IMR-90 (cell line): ENCODE data around the gene SPRED2. TPM values are rescaled to one million over a fixed set of nuclear protein-coding genes. Genes with fewer than 3 reads are reported as not detected.

Experiments
- ATAC-seq: fragments of 200-7000 bp; cut with Tn5 transposase; 2 replicates; pipeline ENCODE4 v1.9.1; 2020; ENCODE audit warnings: low read depth, mild to moderate bottlenecking, moderate library complexity
- BruUV-seq: library from RNA; stranded (reverse); fragments of 400-500 nt; replicated peaks from 2 replicates; lab custom pipeline; 2021; lab: Mats Ljungman, UMichigan
- CTCF ChIA-PET: fragments of 300-600 bp; formaldehyde crosslinking; extraction: SDS; loops from one replicate; lab custom pipeline; 2021; ENCODE audit warnings: antibody characterized with exemption; lab: Yijun Ruan, JAX
- POLR2A ChIA-PET: fragments of 300-600 bp; sonication (Branson Sonifier 250); formaldehyde crosslinking; loops from one replicate; lab custom pipeline; 2022; ENCODE audit warnings: antibody characterized with exemption; ENCODE audit not compliant: unreplicated experiment; lab: Charles Lee
- DNase-seq: peaks from one replicate; pipeline ENCODE4 v3.0.0; 2013
- H2AFZ ChIP-seq: replicated peaks from 2 replicates; pipeline ENCODE3; 2013; ENCODE audit warnings: low read length, mild to moderate bottlenecking; ENCODE audit not compliant: poor library complexity
- H2AK5ac ChIP-seq: 2 replicates; pipeline ENCODE4 v1.6.1; 2013; ENCODE audit warnings: low read depth, low read length, inconsistent platforms
- H2AK9ac ChIP-seq: replicated peaks from 2 replicates; pipeline ENCODE3; 2013; ENCODE audit warnings: mild to moderate bottlenecking, low read depth, low read length, moderate library complexity; ENCODE audit not compliant: poor library complexity
- H2BK120ac ChIP-seq: 2 replicates; pipeline ENCODE4 v1.6.1; 2013; ENCODE audit warnings: low read depth, low read length, inconsistent platforms
- H2BK15ac ChIP-seq: 3 replicates; pipeline ENCODE4 v1.6.1; 2013; ENCODE audit warnings: low read depth, low read length, inconsistent platforms
- H2BK20ac ChIP-seq: 2 replicates; pipeline ENCODE4 v1.6.1; 2013; ENCODE audit warnings: low read depth, mild to moderate bottlenecking, inconsistent platforms, low read length, moderate library complexity
- H2BK5ac ChIP-seq: 2 replicates; pipeline ENCODE4 v1.6.1; 2013; ENCODE audit warnings: mild to moderate bottlenecking, low read depth, low read length, inconsistent platforms; ENCODE audit not compliant: poor library complexity, severe bottlenecking
- H3K14ac ChIP-seq: replicated peaks from 2 replicates; pipeline ENCODE4 v1.6.1; 2013; ENCODE audit warnings: low read depth, low read length, inconsistent platforms
- H3K18ac ChIP-seq: 2 replicates; pipeline ENCODE4 v1.6.1; 2013; ENCODE audit warnings: low read depth, low read length, control low read depth
- H3K23ac ChIP-seq: 2 replicates; pipeline ENCODE4 v1.6.1; 2013; ENCODE audit warnings: low read depth, low read length, inconsistent platforms
- H3K27ac ChIP-seq: 2 replicates; pipeline ENCODE4 v1.5.1; 2013; ENCODE audit warnings: mild to moderate bottlenecking, control low read depth, low read length; ENCODE audit not compliant: insufficient read depth
- H3K27me3 ChIP-seq: 2 replicates; pipeline ENCODE4 v1.6.1; 2013; ENCODE audit warnings: low read length; ENCODE audit not compliant: control insufficient read depth, insufficient read depth
- H3K36me3 ChIP-seq: 2 replicates; pipeline ENCODE4 v1.6.1; 2013; ENCODE audit warnings: low read length, mixed read lengths; ENCODE audit not compliant: control insufficient read depth, insufficient read depth
- H3K4ac ChIP-seq: 2 replicates; pipeline ENCODE4 v1.6.1; 2013; ENCODE audit warnings: low read depth, low read length, inconsistent platforms
- H3K4me1 ChIP-seq: 2 replicates; pipeline ENCODE4 v1.6.1; 2013; ENCODE audit warnings: low read length, mixed read lengths; ENCODE audit not compliant: control insufficient read depth, insufficient read depth
- H3K4me2 ChIP-seq: 2 replicates; pipeline ENCODE4 v1.6.1; 2013; ENCODE audit warnings: low read depth, mild to moderate bottlenecking, control low read depth, low read length, moderate library complexity
- H3K4me3 ChIP-seq: 2 replicates; pipeline ENCODE4 v1.5.1; 2013; ENCODE audit warnings: low read depth, mild to moderate bottlenecking, control low read depth, low read length, moderate library complexity; ENCODE audit not compliant: insufficient read depth
- H3K56ac ChIP-seq: 2 replicates; pipeline ENCODE4 v1.6.1; 2013; ENCODE audit warnings: low read length, inconsistent platforms; ENCODE audit not compliant: insufficient read depth; ENCODE audit errors: extremely low read depth
- H3K79me1 ChIP-seq, 2 experiments: 2 replicates each; pipeline ENCODE4 v1.6.1; 2013; ENCODE audit warnings: low read length in 2 of 2, inconsistent platforms in 1 of 2, low read depth in 1 of 2
- H3K9ac ChIP-seq: 2 replicates; pipeline ENCODE4 v1.6.1; 2013; ENCODE audit warnings: low read depth, low read length, control low read depth
- H3K9me1 ChIP-seq: 2 replicates; pipeline ENCODE4 v1.6.1; 2013; ENCODE audit warnings: low read length, inconsistent platforms; ENCODE audit not compliant: insufficient read depth
- H3K9me3 ChIP-seq: 2 replicates; pipeline ENCODE4 v1.6.1; 2013; ENCODE audit warnings: low read length; ENCODE audit not compliant: control insufficient read depth, insufficient read depth
- H4K20me1 ChIP-seq: 2 replicates; pipeline ENCODE4 v1.6.1; 2013; ENCODE audit warnings: low read length, inconsistent platforms; ENCODE audit not compliant: insufficient read depth
- H4K5ac ChIP-seq: 2 replicates; pipeline ENCODE4 v1.6.1; 2013; ENCODE audit warnings: mild to moderate bottlenecking, low read depth, low read length, control low read depth
- H4K8ac ChIP-seq, 2 experiments: 2 replicates each; pipeline ENCODE4 v1.6.1; 2013; ENCODE audit warnings: low read depth in 2 of 2, low read length in 2 of 2, control low read depth in 1 of 2, inconsistent platforms in 1 of 2
- H4K91ac ChIP-seq: 2 replicates; pipeline ENCODE4 v1.6.1; 2013; ENCODE audit warnings: low read depth, low read length, inconsistent platforms; ENCODE audit not compliant: insufficient read depth
- BHLHE40 ChIP-seq: fragments of 150-350 bp; IDR thresholded peaks from 2 replicates; pipeline ENCODE4 v1.6.1; 2016; ENCODE audit warnings: mild to moderate bottlenecking, low read depth, low read length
- CTCF ChIP-seq: conservative IDR thresholded peaks from 2 replicates; pipeline ENCODE4 v1.5.1; 2012; ENCODE audit warnings: mild to moderate bottlenecking, low read depth, low read length, improper control_type of control experiment
- ELK1 ChIP-seq: fragments of 150-350 bp; IDR thresholded peaks from 2 replicates; pipeline ENCODE4 v1.6.1; 2016; ENCODE audit warnings: low read depth, mild to moderate bottlenecking, low read length, moderate library complexity, borderline replicate concordance
- MAZ ChIP-seq: IDR thresholded peaks from 2 replicates; pipeline ENCODE4 v1.6.1; 2012; ENCODE audit warnings: low read depth, mild to moderate bottlenecking, low read length, improper control_type of control experiment, moderate library complexity, borderline replicate concordance
- NFE2L2 ChIP-seq: fragments of 150-350 bp; IDR thresholded peaks from 2 replicates; pipeline ENCODE4 v1.6.1; 2016; ENCODE audit warnings: low read depth, mild to moderate bottlenecking, low read length
- RFX5 ChIP-seq: IDR thresholded peaks from 2 replicates; pipeline ENCODE4 v1.8.0; 2012; ENCODE audit warnings: low read depth, mild to moderate bottlenecking, low read length, moderate library complexity
- WGBS, 2 experiments: methylation state at CpG; one replicate each; pipeline versions ENCODE4 v1.1.5 to v1.1.7; 2013; ENCODE audit warnings: missing lambda C conversion rate in 2 of 2; ENCODE audit not compliant: insufficient read length in 1 of 2; ENCODE audit errors: extremely low coverage in 2 of 2; 5-methylcytosine and 5-hydroxymethylcytosine counted together
- dilution Hi-C: fragments of 300-500 bp; cut with HindIII; formaldehyde crosslinking; loops from one replicate; pipeline ENCODE4 v1.14.3; 2018; ENCODE audit warnings: low sequenced_read_pairs; ENCODE audit not compliant: unreplicated experiment
- in situ Hi-C: fragments of 300-500 bp; cut with MboI; formaldehyde crosslinking; loops from 3 replicates; pipeline ENCODE4 v1.14.3; 2019; ENCODE audit warnings: low sequenced_read_pairs, inconsistent platforms, mixed read lengths
- intact Hi-C: fragments of 100-400 bp; cut with micrococcal nuclease; formaldehyde crosslinking; loops from 2 replicates; pipeline ENCODE4 v1.10.0; 2022
- polyA plus RNA-seq, 3 experiments: library from polyadenylated mRNA; depleted of rRNA; stranded (reverse); fragments of >200 nt; gene quantifications; 2 replicates each; pipeline ENCODE4 v1.2.3, GENCODE V29; 2012; ENCODE audit warnings: low replicate concordance in 1 of 3
- total RNA-seq: library from RNA; depleted of rRNA; stranded (reverse); fragments of >200 nt; gene quantifications from 2 replicates; pipeline ENCODE4 v1.2.3, GENCODE V29; 2012

SPRED2 gene
- total and polyA plus RNA-seq, 2 of the 4 experiments (the other 2 are of a cell fraction), result 4.8 to 18.7 TPM

DNA sequence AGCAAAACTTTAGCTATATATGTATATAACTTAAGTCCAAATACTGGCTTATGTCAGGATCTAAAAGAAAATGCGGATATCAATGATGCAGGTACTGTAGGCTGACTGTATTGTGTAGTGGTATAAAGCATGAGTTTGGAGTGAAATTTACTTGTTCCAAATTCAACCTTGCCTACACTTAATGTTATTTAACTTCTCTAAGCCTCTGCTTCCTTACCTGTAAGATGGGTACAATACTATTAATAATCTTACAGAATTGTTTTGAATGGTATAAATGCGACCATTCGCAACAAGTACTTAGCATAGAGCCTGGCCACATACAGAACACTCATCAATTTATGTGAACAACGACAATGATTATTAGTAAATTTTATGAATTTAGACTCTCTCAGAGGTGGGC, 62.4 kb downstream of the SPRED2 start:
- no peak overlapping the region for H3K27ac ChIP-seq
- H2BK15ac ChIP-seq, result no peak overlapping the region
- in situ Hi-C loops, result no loop called here
- no peak overlapping the region for H2AK5ac ChIP-seq
- no peak overlapping the region for H3K56ac ChIP-seq
- H4K20me1 ChIP-seq, result peaks cover 37% of the 10 kb centered on the region; the same call in 1 of the 2 replicates
- no peak overlapping the region for H3K4me3 ChIP-seq
- H2AFZ ChIP-seq, result no peak overlapping the region
- H3K9ac ChIP-seq, result no peak overlapping the region
- peaks cover 9% of the 10 kb centered on the region for H3K9me1 ChIP-seq
- dilution Hi-C loops, result no loop called here
- H4K91ac ChIP-seq, result no peak overlapping the region
- no peak overlapping the region for H3K4me2 ChIP-seq
- no peak for DNase-seq
- no CpG with 5 or more reads among the region's 4 CpGs for WGBS, 2 experiments
- no peaks in the 10 kb centered on the region for H3K36me3 ChIP-seq
- H4K8ac ChIP-seq, result no peak overlapping the region
- H2BK120ac ChIP-seq, result no peak overlapping the region
- peaks cover 21 to 79% of the 10 kb centered on the region in 2 experiments for H3K79me1 ChIP-seq
- H4K5ac ChIP-seq, result no peak overlapping the region
- no peak overlapping the region for H2BK20ac ChIP-seq
- CTCF ChIA-PET, result no interaction called here
- H2BK5ac ChIP-seq, result no peak overlapping the region
- peaks cover 21% of the 10 kb centered on the region for H3K4me1 ChIP-seq
- no peak overlapping the region for H3K14ac ChIP-seq
- H3K23ac ChIP-seq, result no peak overlapping the region
- no peak overlapping the region for H2AK9ac ChIP-seq
- H3K18ac ChIP-seq, result no peak overlapping the region
- POLR2A ChIA-PET, result no interaction called here
- H3K4ac ChIP-seq, result no peak overlapping the region
- intact Hi-C loops, result loop anchor here (5.0 kb wide), 2 partner anchors 62 to 88 kb away; partner anchors contain the start of gene SPRED2
- no peaks in the 10 kb centered on the region for H3K9me3 ChIP-seq
- no peaks in the 10 kb centered on the region for H3K27me3 ChIP-seq
- no TSS peak for BruUV-seq
- TF ChIP-seq MAZ (no peak), RFX5 (no peak), CTCF (no peak), NFE2L2 (no peak), ELK1 (no peak), BHLHE40 (no peak)
- no peak for ATAC-seq
